Measurements from ENCODE around the gene MOSPD3.
"Not testable (repeated sequence)": the region's sequence is repeated elsewhere in the genome, so short reads cannot be mapped to it uniquely, and the experiment has no call there.

Gene MOSPD3

GRCh38 chr7:100641860-100642533 is 29.7 kb downstream of the MOSPD3 start:
- Mint-ChIP-seq H3K4me3 (no peak overlapping the region), H3K27ac (no peak overlapping the region), H3K36me3 (ENCODE audit: low read depth) (no peaks in the 10 kb centered on the region), H3K9me3 (no peaks in the 10 kb centered on the region), H3K4me1 (no peaks in the 10 kb centered on the region), H3K27me3 (ENCODE audit: low read depth) (peaks cover 20% of the 10 kb centered on the region)
- no peak for TF ChIP-seq CTCF (IDR thresholded peaks at IDR 0.05; ENCODE audit: unreplicated experiment in 3 of 3)

GRCh38 chr7:100642534-100642907 is 30.2 kb downstream of the MOSPD3 start:
- H3K4me3 Mint-ChIP-seq: no peak overlapping the region
- no peaks in the 10 kb centered on the region for H3K9me3 Mint-ChIP-seq
- H3K36me3 Mint-ChIP-seq (ENCODE audit: low read depth): no peaks in the 10 kb centered on the region
- H3K27ac Mint-ChIP-seq: no peak overlapping the region
- no peak for TF ChIP-seq CTCF (IDR thresholded peaks at IDR 0.05; ENCODE audit: unreplicated experiment in 3 of 3)
- peaks cover 20% of the 10 kb centered on the region for H3K27me3 Mint-ChIP-seq (ENCODE audit: low read depth)
- no peaks in the 10 kb centered on the region for H3K4me1 Mint-ChIP-seq

- Mint-ChIP-seq H3K4me1 (no peaks in the 10 kb centered on the region), H3K27me3 (ENCODE audit: low read depth) (peaks cover 33% of the 10 kb centered on the region), H3K27ac (no peak overlapping the region), H3K36me3 (ENCODE audit: low read depth) (no peaks in the 10 kb centered on the region), H3K9me3 (peaks cover 5% of the 10 kb centered on the region), H3K4me3 (no peak overlapping the region)
- no peak for TF ChIP-seq CTCF (IDR thresholded peaks at IDR 0.05; ENCODE audit: unreplicated experiment in 3 of 3)
These were observed 37.7 kb downstream of the MOSPD3 start for GRCh38 chr7:100649826-100650565.

- Mint-ChIP-seq H3K4me1 (no peaks in the 10 kb centered on the region), H3K36me3 (ENCODE audit: low read depth) (no peaks in the 10 kb centered on the region), H3K9me3 (peaks cover 6% of the 10 kb centered on the region), H3K27me3 (ENCODE audit: low read depth) (peaks cover 44% of the 10 kb centered on the region), H3K4me3 (peak overlapping the region in 1 of 3 experiments; percentile 62), H3K27ac (no peak overlapping the region)
- TF ChIP-seq CTCF (IDR thresholded peaks at IDR 0.05; ENCODE audit: unreplicated experiment in 3 of 3): no peak
These were observed 42.8 kb downstream of the MOSPD3 start for GRCh38 chr7:100654908-100655831.

- Mint-ChIP-seq H3K4me3 (peak within 1 kb of the TSS in 2 of 3 experiments; percentile 17 to 40), H3K4me1 (no peaks in the 10 kb centered on the region), H3K27ac (no peak within 1 kb of the TSS), H3K27me3 (ENCODE audit: low read depth) (peaks cover 44% of the 10 kb centered on the region), H3K36me3 (ENCODE audit: low read depth) (no peaks in the 10 kb centered on the region), H3K9me3 (peaks cover 6% of the 10 kb centered on the region)
- no peak for TF ChIP-seq CTCF (IDR thresholded peaks at IDR 0.05; ENCODE audit: unreplicated experiment in 3 of 3)
These were observed 43.8 kb downstream of the MOSPD3 start, which contains the start of gene ACTL6B for GRCh38 chr7:100655908-100656674. Gene ACTL6B (minus strand): TSS chr7:100656448. CDS start chr7:100656354, 94 bp downstream.

- H3K27ac Mint-ChIP-seq; H3K4me1 Mint-ChIP-seq; H3K9me3 Mint-ChIP-seq; H3K36me3 Mint-ChIP-seq (ENCODE audit: low read depth); H3K4me3 Mint-ChIP-seq: not testable (repeated sequence)
- peaks cover 34% of the 10 kb centered on the region for H3K27me3 Mint-ChIP-seq (ENCODE audit: low read depth)
These were observed 49.9 kb downstream of the MOSPD3 start for GRCh38 chr7:100662194-100662776.

Measured in nephron (organoid).